DMS153 treated with DMSO at 0.1 percent for 48 hours (cell line): ENCODE results near the gene ACIN1.

Source experiments
- DNase-seq: peaks from one replicate; lab custom pipeline; 2025; ENCODE audit not compliant: unreplicated experiment; lab: John Stamatoyannopoulos, UW

ACIN1 gene

GRCh38 chr14:23060536-23061260 lies 34.2 kb downstream of the ACIN1 start:
- DNase-seq, result no peak

DNA sequence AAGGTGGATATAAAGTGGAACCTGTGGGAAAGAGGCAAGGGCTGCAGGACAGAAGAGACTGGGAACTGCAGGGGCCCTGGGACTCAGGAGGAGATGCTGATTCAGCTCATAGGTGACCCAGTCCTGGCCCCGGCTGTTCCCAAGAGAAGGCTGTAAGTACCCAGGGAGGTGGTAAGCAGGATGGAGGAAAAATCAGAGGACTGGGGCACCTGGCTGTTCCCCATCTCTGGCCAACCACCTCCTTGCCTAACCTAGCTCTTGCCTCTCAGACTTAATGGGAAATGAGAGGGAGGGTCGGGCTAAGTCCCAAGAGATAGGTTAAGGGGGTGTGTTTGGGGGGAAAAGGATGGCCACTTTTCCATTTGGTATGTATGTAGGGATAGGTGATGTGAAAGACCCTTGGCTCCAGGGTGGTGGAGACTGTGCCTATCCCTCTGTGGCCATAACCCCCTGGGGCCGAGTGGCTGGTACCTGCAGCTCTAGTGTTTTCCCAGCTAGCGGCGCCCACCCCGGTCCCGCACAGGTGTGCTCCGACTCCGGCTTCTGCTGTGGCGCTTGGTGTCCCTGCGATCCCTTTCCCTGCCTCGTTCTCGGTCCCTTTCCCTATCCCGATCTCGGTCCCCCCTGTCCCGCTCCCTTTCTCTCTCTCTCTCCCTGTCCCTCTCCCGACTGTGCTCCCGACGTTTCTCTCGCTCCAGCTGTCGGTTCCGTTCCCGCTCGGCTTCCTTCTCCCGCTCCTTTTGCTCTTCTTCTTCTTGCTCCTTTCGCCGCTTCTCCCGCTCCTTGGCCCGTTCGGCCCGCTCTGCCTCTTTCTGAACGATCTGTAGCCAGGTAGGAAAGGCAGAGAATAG lies 36.1 kb downstream of the ACIN1 start:
- no peak for DNase-seq

- DNase-seq, result no peak
Observed at GRCh38 chr14:23057757-23058653, 36.9 kb downstream of the ACIN1 start.

DNA sequence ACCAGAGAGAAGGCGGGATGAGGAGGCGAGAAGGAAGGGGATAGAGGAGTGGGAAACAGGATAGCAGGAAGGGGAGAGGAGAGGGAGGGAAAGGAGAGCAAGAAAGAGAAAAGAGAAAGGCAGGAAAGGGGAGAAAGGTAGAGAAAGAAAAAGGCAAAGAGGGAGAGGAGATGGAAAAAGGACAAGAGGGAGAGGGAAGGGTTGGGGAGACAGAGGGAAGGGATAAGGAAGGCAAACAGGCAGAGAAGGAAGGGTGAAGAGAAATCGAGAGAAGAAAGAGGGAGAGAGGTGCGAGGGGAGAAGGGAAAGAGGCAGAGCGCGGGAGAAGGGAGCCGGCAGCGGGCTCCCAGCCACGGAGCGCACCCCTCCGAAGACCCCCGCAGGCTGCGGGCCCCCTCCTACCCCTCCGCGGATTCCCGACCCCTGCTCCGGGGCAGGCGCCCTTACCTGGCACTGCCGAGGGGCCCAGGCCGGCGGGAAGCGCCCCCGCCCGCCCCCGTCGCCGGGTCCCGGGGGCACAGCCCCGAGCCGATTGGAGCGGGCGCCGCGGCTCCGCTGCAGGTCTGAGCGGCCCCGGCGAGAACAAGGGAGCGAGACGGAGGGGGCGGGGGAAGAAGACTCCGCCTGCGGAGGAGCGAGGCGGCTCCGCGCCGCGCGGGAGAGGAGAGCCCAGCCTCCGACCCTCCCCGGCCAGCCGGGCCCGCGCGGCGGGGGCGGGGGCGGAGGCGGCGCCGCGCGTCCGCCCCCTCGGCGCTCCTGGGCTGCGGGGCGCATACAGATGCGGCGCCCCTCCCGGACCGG lies 37.8 kb downstream of the ACIN1 start, which contains the start of gene CDH24:
Gene CDH24, minus strand, starts transcription at position 565 of the 801 bp plus-strand sequence. CDS start 1,787 bp downstream, outside the sequence.
- DNase-seq, result no peak

GRCh38 chr14:23056145-23056955 lies 38.6 kb downstream of the ACIN1 start:
- DNase-seq, result no peak

- no peak for DNase-seq
Observed at GRCh38 chr14:23055621-23056144, 39.3 kb downstream of the ACIN1 start.

- no peak for DNase-seq
Observed at GRCh38 chr14:23055147-23055550, 39.8 kb downstream of the ACIN1 start.

DNA sequence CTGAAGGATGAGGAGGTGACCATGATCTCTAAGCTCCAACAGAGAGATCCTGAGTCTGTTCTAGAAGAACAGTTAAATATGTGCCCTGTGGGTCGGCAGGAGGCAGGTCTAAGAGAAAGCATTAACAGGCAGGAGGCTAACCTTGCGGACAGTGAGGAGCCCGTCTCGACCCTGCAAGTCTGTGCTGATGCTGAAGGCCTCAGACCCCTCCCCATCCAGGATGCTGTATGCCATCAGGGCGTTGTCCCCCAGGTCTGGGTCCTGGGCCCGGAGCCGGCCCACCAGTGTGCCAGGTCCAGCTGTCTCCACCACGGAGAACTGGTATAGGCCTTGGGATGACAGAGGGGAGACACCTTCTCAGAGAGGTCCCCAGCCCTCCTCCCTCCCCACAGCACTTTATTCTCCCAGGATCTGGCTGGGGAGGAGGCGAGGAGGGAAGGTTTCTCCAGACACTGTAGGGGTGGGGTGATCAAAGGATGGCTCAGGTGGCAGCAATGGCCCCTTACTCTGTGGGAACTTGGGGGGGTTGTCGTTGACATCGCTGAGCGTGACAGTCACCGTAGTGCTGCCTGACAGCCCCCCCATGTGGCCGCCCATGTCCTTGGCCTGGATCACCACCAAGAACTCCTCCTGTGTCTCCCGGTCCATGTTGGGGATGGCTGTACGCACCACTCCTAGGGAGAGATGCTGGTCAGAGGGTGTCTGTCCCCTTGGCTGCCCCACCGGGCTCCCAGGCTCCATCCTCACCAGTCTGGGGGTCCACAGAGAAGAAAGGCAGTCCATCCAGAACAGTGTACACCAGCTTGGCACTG lies 40.7 kb downstream of the ACIN1 start:
- no peak for DNase-seq

- DNase-seq, result no peak
Observed at GRCh38 chr14:23053426-23053825, 41.5 kb downstream of the ACIN1 start.

GRCh38 chr14:23052671-23053070 lies 42.3 kb downstream of the ACIN1 start:
- no peak for DNase-seq

GRCh38 chr14:23052182-23052623 lies 42.7 kb downstream of the ACIN1 start:
- DNase-seq, result no peak

DNA sequence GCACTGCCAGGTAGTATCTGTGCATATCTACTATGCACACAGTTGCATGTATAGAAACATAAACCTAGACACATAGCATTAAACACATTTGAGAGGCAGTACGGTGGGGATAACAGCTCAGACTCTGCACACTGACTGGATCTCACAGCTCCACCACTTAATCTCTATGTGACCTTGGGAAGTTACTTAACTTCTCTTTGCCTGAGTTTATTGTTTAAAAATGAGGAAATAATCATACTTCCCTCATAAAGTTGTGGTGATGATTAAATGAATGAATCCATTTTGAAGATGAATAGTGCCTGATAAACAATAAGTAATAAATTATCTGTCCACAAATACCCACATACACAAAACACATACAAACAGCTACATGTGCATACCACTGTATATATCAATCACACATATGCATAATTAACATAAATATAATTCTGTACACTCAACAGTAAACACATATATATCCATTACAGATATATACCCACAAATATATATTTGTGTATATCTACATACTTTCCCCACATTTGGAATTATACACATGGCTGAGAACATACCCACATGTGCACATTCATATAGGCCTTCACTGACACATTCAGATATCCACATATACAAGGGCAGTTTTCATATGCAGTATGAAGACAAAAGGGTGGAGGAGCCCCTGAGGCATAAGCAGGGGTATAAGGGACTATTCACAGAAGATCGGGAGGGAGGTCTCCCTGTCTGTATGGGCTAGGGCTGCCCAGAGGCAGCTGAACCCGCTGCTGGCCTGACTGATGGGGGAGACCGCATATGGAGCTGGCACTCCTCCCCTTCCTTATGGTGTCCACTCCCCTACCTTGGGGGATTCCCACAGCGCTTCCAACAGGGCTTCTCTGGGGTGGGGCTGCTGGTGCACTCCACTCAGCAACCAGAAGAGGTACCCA lies 43.5 kb downstream of the ACIN1 start:
- DNase-seq, result no peak

DNA sequence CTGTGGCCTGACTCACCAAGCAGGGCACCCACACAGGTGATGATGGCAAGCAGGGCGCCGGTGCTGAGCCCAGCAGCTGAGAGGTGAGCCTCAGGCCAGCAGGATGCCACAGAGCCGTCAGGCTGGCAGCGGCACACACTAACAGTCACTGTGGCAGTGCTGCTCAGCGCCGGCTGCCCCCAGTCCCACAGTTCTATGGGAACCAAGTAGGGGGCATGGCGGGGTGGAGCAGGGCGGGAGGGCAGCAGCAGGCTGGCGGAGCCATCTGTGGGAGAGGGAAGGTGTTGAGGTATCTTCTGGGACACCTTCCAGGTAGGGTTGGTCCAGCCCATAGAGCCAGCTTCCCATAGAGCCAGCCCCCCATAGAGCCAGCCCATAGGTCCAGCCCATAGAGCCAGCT lies 45.9 kb downstream of the ACIN1 start:
- DNase-seq, result no peak

DNA sequence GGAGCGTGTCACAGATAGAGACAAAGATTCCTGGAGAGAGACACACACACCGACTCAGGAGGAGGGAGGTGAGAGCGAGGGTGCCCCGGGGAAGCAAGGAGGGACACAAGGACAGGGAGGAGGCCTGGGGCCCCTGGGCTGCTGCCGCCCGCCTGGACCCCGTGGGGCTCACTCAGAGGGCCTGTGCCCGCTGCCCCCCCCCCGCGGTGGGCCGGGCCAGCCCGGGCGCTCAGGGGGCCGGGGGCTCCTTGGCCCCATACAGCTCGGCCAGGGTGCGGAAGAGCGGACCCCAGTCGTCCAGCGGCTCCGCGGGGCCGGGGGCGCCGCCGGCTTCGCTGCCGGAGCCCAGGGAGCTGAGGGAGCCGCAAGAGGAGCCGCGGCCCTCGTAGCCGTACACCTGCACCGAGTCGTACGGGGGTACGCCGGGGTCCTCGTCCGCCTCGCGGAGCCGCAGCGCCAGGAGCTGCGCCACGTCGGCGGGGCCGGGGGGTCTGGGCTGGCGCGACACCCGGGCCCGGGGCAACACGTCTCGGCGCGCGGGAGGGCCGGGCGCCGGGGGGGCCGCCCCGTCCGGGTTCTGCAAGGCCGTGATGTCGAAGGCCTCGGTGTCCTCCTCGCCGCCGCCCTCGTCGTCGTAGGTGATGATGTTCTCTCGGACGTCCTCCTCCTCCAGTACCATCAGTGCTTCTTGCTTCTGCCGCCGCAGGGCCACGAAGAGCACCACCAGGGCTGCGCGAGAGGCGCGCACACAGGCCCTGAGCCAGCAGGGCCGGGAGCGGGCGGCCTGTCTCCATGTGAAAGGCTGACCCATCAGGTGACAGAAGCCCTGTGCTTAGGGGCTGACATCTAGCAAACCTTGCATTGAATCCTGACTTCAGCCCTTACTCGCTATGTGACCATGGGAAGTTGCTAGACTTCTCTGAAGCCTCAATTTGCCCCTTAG lies 46.9 kb downstream of the ACIN1 start:
- DNase-seq, result no peak

GRCh38 chr14:23047034-23047634 lies 47.8 kb downstream of the ACIN1 start:
- no peak for DNase-seq
